PC-3 (cell line): ENCODE data around the gene ISG20.

Source experiments
- EZH2 ChIP-seq: fragments of 300-600 bp; sonication (generic); IDR thresholded peaks from one replicate; pipeline ENCODE4 v1.6.1; 2017; ENCODE audit warnings: antibody characterized with exemption, mild to moderate bottlenecking, low read length; ENCODE audit not compliant: unreplicated experiment
- EZH2phosphoT487 ChIP-seq: fragments of 300-600 bp; sonication (generic); IDR thresholded peaks from 2 replicates; pipeline ENCODE4 v1.6.1; 2018; ENCODE audit warnings: mild to moderate bottlenecking, antibody characterized with exemption, low read length, borderline replicate concordance
- TF ChIP-seq, protein P1 (sequence below): fragments of 300-600 bp; sonication (generic); conservative IDR thresholded peaks from 2 replicates; pipeline ENCODE4 v1.5.1; 2017; ENCODE audit warnings: antibody characterized with exemption, low read depth, mild to moderate bottlenecking, low read length

- TF ChIP-seq EZH2 = no peak
- TF ChIP-seq, protein P1, sequence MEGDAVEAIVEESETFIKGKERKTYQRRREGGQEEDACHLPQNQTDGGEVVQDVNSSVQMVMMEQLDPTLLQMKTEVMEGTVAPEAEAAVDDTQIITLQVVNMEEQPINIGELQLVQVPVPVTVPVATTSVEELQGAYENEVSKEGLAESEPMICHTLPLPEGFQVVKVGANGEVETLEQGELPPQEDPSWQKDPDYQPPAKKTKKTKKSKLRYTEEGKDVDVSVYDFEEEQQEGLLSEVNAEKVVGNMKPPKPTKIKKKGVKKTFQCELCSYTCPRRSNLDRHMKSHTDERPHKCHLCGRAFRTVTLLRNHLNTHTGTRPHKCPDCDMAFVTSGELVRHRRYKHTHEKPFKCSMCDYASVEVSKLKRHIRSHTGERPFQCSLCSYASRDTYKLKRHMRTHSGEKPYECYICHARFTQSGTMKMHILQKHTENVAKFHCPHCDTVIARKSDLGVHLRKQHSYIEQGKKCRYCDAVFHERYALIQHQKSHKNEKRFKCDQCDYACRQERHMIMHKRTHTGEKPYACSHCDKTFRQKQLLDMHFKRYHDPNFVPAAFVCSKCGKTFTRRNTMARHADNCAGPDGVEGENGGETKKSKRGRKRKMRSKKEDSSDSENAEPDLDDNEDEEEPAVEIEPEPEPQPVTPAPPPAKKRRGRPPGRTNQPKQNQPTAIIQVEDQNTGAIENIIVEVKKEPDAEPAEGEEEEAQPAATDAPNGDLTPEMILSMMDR = no peak
- TF ChIP-seq EZH2phosphoT487 = no peak
Measured at GRCh38 chr15:88623632-88624031, 15.2 kb upstream of the ISG20 start.
